Lung microvascular endothelial cell (primary cell): ENCODE data around the gene LCK. TPM values are rescaled to one million over a fixed set of nuclear protein-coding genes. Genes with fewer than 3 reads are reported as not detected.

Source experiments
- DNase-seq, 2 donors: peaks; one replicate each; pipeline versions ENCODE4 v3.0.0 to v3.0.0-alpha.2; 2010; ENCODE audit warnings: low read depth in 2 of 2
- total RNA-seq: library from RNA; depleted of rRNA; stranded (reverse); fragments of >200 nt; gene quantifications from 2 replicates; pipeline ENCODE4 v1.2.1, GENCODE V29; 2014

The LCK gene
- total RNA-seq, 1 donor from 2014 or later = under 0.01 TPM

DNA sequence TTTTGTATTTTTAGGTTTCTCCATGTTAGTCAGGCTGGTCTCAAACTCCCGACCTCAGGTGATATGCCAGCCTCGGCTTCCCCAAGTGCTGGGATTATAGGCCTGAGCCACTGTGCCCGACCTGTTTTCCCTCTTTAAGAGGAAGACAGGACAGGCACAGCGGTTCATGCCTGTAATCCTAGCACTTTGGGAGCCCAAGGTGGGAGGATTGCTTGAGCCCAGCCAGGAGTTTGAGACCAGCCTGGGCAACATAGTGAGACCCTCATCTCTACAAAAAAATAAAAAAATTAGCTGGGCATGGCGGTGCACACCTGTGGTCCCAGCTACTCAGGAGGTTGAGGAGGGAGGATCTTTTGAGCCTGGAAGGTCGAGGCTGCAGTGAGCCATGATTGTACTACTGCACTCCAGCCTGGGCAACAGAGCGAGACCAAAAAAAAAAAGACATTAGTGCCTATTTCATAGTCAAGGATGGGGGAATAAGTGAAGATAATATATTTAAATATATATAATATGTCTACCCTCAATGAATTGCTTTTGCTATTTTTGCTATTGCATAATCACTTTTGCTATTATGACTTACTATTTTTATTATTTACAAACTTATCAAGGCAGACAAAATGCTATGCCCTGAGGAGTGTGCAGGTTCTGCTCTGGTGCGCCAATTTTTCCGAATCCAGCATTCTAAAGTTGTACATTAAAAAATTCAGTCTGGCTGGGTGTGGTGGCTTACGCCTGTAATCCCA is 67.2 kb downstream of the LCK start:
- DNase-seq = no peak

DNA sequence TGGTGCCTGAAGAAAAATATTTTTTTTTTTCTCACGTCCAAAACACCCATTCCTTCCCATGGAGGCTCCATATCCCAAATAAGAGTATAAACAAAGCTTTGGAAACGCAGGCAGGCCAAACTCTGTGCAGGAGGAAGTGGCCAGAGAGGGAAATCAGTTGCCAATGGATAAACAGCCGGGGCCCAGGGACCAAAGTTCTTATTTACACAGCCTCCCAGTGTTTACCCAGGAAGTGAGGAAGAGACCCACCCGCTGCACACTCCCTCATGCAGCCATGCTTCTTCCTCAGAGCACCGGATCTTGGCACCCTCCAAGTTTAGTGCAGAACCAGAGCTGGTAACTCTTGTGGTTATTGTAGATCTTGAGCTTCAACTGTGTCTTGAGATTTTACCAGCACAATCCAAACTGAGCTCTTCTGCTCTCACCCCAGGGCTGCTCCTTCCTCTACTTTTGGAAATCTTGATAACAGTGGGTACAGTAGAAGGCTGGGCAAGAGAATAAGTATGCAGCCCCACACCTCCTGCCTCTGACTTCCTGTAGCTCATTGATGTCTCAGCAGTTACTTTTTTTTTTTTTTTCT is 70.7 kb downstream of the LCK start:
- DNase-seq = no peak

DNA sequence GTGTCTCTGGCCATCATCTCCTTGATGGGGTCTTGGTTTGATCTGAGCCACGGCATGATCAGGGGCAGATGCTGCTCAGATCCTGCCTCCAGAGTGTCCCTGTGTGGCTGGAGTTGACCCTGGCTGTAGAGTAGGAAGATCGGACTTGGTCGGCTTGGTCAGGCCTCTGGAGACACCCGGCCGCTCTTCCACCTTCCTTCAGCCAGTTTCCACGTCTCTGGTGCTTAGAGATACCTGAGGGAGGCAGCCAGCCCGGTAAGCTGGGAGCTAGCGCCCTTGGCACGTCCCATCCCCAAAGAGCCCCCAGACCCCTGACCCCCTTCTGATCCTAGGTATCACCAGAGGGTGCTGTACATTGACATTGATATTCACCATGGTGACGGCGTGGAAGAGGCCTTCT is 76.1 kb downstream of the LCK start:
- DNase-seq = no peak

DNA sequence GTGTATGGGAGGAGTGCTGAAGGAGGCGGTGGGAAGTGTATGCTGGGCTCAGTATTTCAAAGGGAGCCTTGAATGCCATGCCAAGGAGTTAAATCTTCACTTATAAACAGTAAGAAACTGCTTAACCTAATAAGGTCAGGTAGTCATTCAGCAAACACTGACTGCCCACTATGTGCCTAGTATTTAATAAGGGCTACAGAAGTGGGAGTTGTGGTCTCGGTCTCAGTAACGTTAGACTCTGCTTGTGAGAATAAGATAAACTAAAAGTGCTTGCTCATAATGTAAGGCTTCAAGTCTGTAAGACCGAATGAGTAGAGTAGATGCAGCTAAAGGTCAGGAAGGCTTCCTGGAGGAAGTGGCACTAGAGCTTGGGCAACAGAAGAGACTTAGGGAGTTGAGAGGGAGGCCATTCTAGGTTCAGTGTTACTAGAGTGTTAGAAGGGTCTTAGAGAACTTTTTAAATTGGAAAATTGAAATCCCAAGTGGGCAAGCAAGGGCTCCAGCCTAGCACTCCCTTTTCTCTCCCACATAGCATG is 78.9 kb downstream of the LCK start:
- DNase-seq = no peak

DNA sequence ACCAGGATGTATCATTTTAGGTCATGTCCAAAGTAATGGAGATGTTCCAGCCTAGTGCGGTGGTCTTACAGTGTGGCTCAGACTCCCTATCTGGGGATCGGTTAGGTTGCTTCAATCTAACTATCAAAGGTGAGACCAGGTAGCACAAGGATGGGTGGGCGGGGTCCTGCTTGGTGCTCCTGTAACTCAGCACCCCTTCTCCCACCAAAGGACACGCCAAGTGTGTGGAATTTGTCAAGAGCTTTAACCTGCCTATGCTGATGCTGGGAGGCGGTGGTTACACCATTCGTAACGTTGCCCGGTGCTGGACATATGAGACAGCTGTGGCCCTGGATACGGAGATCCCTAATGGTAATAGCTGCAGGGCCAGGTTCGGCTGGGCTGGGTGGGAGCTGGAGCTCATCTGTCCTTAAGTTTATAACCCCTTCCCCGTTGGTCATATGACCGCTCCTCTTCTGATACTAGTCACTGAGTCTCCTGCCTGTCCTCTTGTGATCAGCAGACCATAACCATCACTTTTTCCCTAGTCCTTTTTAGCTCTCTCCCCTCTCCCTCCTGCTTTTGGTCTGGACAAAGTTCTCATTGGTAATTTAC is 79.6 kb downstream of the LCK start:
- no peak for DNase-seq

DNA sequence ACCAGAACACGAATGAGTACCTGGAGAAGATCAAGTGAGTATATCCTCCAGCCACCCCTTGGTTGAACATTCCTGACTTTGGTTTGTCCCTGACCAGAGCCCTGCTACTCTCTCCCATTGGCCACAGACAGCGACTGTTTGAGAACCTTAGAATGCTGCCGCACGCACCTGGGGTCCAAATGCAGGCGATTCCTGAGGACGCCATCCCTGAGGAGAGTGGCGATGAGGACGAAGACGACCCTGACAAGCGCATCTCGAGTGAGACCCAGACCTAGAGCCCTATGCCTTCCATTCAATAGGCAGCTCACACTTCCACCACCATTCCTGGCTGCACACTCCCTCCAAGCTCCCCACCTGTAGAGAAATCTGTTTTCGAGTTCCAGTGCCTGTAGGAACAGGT is 80.5 kb downstream of the LCK start:
- DNase-seq = no peak

DNA sequence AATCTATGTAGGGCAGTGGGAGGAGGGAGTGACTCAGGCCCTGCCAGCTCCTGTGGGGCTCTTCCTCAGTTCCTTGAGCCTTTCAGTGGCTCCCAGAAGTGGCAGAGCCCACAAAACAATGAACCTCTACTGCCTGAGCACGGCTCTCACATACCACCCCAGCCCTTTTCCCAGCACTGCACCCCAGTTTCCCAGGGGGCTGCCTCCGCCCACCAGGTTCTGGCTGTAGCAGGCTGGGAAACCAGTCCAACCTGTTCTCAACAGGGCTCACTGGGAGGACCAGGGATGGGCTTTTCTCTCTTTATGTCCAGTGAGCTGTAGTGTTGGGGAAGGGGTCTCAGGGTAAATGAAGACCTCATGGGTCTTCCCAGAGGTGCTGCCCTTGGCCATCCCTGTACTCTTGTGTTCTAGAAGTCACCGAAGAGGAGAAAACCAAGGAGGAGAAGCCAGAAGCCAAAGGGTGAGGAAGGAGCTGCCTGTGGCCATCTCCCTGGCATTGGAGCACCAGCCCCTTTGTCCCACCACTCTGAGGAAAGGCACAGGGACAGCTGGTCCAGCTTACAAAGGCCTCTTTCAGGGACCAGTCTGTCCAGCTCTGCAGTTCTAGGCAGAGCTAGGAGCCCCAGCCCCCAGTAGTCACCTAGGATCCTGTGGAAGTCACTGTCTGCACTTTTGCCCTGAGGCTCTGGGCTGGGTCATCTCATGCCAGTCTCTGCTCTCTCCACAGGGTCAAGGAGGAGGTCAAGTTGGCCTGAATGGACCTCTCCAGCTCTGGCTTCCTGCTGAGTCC is 81.4 kb downstream of the LCK start:
- DNase-seq = no peak

DNA sequence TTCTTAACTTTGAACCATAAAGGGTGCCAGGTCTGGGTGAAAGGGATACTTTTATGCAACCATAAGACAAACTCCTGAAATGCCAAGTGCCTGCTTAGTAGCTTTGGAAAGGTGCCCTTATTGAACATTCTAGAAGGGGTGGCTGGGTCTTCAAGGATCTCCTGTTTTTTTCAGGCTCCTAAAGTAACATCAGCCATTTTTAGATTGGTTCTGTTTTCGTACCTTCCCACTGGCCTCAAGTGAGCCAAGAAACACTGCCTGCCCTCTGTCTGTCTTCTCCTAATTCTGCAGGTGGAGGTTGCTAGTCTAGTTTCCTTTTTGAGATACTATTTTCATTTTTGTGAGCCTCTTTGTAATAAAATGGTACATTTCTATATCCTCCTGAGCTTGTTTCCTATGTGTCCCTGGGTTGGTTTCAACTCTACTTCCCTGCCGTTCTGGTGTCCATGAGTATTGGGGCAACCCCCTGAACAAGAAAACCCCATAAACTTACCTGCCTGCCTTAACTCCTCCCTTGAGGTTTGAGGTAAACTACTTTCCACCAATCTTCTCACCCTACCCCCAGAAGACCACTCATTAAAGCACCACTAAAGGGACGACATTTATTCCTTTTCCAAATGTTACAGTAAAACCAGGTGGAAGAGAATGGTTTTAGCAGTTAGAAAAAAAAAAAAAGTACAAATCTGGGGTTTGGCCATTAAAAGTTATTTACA is 82.3 kb downstream of the LCK start:
- no peak for DNase-seq

DNA sequence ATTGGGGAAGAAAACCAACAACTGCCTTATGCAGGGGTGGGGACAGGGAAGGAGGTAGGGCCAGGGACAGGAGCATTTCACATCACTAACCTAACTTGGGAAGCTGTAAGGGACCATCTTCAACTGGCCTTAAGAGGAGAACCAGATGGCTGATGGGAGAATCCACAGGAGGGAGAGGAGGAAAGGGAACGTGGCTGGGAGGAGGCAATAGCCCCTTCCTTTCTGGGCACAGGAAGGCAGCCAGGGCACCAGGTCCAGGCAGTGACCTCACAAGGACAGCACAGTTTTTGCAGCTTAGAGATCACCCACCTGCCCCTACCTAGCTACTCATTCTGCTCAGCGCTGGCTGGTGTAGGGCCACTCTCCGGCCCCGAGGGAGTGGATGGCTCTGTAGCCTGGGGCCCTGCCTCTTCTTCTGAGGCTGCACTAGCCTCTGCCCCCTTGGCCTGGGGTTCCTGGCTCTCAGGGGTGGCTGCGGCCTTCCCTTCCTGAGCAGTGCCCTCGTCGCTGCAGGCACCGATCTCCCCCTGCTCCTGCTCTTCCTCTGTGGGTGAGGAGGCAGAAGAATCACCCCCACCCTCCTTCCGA is 83.3 kb downstream of the LCK start:
- DNase-seq = no peak

DNA sequence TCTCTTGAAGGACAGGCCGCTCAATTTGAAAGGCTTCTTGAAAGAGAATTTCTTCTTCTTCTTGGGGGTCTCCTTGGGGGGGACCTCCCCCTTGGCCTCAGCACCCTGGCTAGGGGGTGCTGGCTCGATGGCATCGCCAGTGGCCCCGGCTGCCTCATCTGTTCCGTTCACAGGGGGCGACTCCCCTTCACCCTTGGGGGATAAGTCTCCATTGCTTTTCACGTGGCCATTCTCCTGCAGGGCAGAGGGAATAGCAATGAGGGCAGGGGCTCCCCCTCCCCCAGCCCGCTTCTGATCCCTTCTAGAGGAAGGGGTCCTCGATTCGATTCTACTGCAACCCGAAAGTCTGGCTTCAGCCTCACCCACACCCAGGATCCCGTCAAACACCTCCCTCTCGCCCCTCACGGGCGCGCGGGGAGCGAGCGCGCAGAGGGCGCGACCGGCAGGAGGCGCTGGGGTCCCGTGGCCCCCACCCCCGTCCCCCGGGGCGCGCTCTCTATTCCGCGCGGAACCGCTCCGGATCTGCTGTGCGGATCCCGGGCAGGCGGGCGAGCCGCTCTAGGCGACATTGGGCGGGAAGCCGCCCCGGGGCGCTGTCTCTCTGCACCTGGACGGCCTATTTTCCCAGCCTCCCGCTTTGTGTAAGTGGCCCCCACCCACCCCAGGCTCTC is 83.9 kb downstream of the LCK start:
- DNase-seq = peak; percentile 52 to 65

DNA sequence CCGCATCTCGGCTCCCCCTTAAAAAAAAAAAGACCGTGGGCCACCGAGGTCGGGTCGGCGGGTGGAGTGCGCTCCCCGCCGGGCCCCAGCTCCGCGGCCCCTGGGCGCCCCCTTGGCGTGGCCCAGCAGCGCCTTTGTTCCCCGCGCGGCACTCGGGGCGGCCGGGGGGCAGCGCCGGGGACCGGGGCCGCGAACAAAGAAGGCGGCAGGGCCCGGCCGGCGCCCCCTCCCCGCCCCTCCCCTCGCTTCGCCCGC is 84.4 kb downstream of the LCK start:
- DNase-seq = no peak

Other genes starting within 250 kb of the LCK start
- gene KHDRBS1, start 237.4 kb upstream of the LCK start, total RNA-seq = 41.5 and 51.6 TPM in 2 replicates
- 8.5 and 10.5 TPM in 2 replicates for gene TMEM39B, start 178.3 kb upstream of the LCK start, total RNA-seq
- 22.4 and 27.8 TPM in 2 replicates for gene KPNA6, start 143.2 kb upstream of the LCK start, total RNA-seq
- 46.6 and 64.9 TPM in 2 replicates for gene TXLNA, start 71.6 kb upstream of the LCK start, total RNA-seq
- 12.3 and 15.5 TPM in 2 replicates for gene CCDC28B, start 50.7 kb upstream of the LCK start, total RNA-seq
- gene IQCC, start 45.6 kb upstream of the LCK start, total RNA-seq = 0.65 and 0.79 TPM in 2 replicates
- not detected in 2 replicates for gene DCDC2B, start 42.2 kb upstream of the LCK start, total RNA-seq
- 8.7 and 11.1 TPM in 2 replicates for gene TMEM234, start 28.9 kb upstream of the LCK start, total RNA-seq
- gene EIF3I, start 28.9 kb upstream of the LCK start, total RNA-seq = 227 and 275 TPM in 2 replicates
- gene FAM167B, start 4.0 kb upstream of the LCK start, total RNA-seq = 0.79 and 0.87 TPM in 2 replicates
- gene HDAC1, start 40.8 kb downstream of the LCK start, total RNA-seq = 113 and 114 TPM in 2 replicates
- 101 and 118 TPM in 2 replicates for gene MARCKSL1, start 85.0 kb downstream of the LCK start, total RNA-seq
- gene FAM229A, start 111.2 kb downstream of the LCK start, total RNA-seq = 0.22 and 0.99 TPM in 2 replicates
- not detected in 2 replicates for gene TSSK3, start 111.3 kb downstream of the LCK start, total RNA-seq
- gene BSDC1, start 143.2 kb downstream of the LCK start, total RNA-seq = 29.6 and 50.2 TPM in 2 replicates
- under 0.01 TPM in 2 replicates for gene ZBTB8B, start 213.8 kb downstream of the LCK start, total RNA-seq